HG03139 (cell line): ENCODE data around the gene ARHGEF10L.

ENCODE experiments used
- ATAC-seq: cut with Tn5 transposase; IDR thresholded peaks from one replicate; pipeline ENCODE4 v1.9.1; 2021; ENCODE audit not compliant: unreplicated experiment

Gene ARHGEF10L

DNA sequence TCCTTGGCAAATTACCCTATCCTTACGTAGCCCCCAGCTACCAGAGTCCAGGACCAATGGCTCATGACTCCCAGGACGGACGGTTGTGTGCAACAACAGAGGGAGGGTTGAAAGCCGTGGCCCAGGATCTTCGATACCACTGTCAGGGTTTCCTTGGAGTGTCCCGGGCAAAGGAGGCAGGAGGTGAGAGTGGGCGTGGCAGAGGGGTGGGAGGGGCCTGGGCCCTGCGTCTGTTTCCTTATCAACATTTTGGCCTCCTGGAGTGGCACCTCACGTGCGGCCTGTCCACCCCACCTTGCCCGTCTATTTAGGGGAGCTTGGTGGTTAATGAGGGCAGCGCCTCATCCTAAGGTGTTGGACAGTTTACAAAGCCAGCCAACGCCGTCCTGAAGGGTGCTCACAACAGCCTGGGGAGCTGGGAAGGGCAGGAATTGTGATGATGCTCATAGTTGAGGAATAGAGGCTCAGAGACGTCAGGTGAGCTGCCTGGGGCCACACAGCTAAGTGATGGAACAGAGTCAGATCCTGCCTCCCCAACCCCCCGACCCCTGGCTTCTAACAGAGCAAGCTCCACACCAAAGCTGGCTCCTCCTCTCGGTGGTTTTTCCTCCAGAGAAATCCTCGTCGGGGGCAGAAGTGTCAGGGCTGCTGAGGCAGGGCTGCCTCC is 17.4 kb upstream of the ARHGEF10L start:
- no peak for ATAC-seq

DNA sequence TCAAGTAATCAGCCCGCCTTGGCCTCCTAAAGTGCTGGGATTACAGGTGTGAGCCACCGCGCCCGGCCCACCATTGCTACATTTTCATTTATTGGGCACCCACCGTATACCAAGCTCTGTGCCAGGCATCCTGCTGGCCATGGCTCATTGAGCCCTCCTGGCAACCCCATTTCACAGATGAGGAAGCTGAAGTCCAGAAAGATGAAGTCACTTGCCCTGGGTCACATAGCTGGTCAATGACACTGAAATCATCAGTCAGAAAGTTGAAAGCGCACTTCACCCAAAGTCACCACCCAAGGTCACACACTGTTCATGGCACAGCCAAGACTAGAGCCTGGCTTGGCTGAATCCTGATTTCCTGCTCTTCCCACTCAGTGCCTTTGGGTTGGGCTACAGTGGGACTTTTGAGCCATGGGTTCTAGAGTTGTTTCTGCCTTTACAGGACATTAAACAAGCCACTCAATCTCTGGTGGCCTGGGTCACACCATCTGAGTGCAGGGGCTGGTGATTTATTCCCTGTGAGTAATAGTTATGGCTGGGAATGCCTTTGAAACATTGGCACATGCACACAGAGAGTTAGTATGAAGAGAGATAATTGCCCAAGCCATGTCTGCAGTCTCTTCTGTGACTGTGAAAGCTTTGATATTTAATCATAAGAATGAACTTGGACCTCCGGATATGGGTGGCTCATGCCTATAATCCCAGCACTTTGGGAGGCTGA is 16.0 kb upstream of the ARHGEF10L start:
- ATAC-seq, result no peak

DNA sequence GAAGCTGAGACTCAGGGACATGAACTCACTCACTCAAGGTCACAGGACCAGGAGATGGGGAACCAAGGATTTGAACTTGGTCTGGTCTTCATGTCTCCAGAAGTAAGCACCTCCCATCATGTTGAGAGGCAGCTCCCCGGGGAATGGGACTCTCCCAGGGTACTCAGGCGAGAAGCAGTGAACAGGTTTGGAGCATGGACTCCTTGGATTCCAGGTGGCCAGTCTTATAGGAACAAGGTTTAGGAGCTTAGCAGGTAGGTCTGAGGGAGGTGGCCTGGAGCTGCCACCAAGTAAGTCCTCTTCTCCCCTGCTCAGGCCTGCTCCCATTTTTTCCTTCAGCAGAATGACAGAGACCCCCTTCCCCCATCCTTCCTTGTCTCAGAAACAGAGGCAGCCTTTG is 14.9 kb upstream of the ARHGEF10L start:
- ATAC-seq, result no peak

DNA sequence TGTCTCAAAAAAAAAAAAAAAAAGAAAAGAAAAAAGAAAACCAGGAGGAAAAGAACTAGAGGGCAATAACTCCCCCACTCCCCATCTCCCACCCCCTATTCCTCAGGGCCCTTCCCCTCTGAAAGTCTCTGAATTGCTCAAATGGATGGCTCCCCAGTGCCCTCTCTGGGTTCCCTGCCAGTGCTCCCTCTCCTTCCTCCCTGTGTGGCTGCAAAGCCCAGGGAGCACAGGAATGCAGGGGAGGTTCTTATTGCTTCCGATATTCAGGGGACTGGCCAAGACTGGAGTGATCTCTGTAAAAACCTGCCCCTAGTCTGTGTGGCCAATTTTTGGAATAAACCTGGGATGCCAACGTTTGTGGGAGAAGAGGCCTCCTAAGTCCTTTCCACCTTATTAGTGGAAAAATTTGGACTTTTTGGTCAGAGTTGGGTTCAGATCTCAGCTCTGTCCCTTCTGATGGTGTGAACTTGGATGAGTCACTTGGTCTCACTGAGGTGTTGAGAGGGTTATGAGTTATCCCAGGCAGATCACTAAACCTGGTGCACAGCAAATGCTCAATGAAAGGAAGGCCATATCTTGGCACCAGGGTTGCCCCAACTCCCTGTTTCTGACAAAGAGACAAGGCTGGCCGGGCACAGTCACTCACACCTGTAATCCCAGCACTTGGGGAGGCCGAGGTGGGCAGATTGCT is 13.4 kb upstream of the ARHGEF10L start:
- no peak for ATAC-seq

DNA sequence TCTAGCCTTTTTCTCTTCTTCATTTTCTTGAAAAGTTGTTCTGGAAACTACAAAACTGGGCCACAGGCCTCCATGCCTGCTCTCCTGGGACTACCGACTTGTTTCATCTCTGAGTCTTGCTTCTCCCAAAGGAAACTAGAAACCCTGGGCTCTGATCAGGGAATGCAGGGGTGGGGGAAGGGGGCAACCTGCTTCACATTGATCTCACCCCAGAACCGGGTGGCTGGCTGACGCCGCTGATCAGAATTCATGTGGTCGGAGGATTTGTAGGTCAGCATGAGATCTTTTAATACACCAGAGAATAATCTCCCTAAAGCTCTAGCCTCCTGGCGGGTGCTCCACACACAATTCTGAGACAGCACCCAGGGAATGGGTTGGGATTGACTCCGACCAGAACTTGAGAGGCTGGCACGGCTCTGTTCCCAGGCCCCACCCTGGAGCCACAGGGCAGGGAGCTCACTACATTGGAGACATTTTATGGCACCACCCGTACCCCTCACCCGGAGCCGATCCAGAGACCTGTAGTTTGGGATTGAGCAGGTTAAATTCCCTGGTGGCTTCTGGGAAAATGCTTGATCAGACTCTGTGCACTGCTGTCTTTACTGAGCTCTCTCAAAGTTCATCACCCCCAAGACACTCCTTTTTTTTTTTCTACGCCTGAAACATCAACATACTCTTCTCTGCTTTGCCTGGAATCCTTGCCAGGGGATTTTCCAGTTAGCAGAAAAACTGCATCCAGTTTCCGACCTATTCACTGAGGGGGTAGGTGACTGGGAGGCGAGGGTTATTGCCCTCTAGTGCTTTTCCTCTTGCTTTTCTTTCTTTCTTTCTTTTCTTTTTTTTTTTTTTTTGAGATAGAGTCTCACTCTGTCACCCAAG is 12.2 kb upstream of the ARHGEF10L start:
- ATAC-seq, result no peak

DNA sequence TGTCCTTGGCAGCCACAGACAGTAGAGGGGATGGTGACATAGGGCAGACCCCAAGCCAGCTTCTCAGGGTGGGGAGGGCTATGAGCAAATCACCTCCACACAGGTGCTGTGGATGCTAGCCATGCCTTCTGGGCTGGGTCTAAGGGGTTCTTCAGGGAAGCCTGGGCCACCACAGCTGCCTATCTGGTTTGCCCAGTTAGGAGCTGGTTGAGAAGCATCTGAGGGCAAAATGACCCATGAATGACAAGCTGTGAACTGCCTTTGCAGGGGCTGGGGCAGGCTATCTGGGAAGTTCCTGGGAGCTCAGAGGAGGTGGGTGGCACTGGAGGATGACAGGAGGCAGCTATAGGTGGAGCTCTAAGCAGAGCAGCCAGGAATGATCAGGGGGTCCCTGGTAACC is 10.1 kb upstream of the ARHGEF10L start:
- no peak for ATAC-seq

DNA sequence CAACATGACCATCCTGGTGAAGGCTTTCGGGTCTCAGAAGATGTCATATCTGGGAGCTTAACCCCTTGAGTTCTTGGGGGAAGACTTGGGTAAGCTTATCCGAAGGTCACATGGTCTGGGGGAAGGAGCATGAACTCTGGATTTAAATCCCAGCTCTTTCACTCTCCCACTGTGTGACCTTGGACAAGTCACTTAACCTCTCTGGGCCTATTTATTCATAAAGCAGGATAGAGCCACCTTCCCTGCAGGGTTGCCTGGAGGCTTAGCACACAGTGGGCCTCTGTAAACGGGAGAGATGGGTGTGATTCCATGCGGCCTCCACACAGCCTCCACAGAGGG is 8.2 kb upstream of the ARHGEF10L start:
- ATAC-seq, result no peak

DNA sequence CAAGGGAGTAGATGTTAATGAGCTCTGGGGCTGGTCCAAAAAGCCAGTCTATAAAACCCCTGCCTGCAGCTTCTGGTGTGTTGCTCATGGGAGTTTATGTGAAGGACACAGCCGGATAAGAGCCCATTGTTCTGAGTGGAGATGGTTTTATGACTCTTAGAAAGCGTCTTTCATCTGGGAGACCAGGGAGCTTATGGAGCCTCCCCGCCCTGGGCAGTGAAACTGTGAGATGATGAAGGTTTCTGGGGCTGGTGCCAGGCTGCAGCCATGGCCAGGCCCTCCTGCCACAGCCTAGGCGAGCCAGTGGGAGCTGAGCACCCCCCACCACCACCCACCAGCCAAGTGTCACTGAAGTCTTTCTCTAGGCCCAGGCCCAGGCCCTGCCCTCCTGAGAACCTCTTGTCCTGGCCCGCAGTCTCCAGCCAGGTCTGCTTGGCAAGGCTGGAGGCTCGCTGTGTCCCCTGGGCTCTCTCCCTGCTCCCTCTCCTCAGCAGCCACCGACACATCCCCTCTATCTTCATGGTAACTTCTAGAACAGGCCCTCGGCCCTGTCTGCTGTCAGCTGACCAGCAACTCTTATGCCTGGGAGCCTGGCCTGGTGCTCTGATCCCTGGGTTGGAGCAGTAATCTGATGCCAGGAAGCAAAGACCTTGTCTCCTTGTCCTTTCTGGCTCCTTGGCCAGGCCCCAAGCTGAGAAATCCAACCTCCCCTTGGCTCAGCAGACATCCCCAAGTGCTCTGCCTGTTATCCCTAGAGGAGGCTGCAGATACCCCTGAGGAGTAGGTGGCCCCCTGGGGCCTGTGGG is 7.6 kb upstream of the ARHGEF10L start:
- no peak for ATAC-seq

DNA sequence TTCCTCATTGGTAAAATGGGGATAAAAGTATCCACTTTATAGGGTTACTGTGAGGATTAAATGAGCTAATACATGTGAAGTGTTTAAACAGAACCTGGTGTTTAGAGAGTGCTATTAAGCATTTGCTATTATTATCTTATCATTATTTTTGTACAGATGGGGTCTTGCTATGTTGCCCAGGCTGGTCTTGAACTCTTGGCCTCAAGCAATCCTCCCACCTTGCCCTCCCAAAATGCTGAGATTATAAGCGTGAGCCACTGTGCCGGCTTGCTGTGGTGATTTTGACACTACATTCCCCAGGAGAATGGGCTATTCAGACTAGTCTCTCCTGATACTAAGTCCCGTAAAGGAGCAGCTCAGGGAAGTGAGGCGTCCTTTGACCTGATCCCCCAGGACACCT is 6.3 kb upstream of the ARHGEF10L start:
- ATAC-seq, result no peak

DNA sequence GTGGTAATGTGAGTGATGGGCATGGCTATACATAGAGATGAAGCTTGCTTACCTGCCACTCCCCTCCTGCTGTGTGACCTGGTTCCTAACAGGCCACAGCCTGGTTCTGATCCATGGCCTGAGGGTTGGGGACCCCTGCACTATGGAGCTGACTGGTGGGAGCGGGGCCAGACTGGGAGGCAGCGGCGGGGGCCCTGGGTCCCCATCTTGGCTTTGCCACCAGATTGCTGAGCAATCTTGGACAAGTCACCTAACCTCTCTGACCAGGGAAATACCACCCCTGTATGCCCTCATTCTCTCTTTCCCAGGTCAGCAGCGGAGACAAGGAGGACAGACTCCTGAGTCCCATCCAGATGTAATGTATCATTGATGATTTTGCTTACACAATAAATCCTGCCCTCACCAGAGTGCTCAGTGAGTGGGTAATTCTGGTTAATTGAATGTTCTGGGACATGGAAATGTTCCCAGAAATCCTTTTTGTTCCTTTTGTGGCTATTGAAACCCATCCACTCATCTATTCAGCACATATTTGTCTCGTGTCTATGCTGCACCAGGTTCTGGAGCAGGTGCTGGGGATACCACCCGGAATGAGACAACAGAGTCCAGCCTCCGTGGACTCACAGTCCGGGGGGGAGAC is 4.1 kb upstream of the ARHGEF10L start:
- ATAC-seq, result no peak

DNA sequence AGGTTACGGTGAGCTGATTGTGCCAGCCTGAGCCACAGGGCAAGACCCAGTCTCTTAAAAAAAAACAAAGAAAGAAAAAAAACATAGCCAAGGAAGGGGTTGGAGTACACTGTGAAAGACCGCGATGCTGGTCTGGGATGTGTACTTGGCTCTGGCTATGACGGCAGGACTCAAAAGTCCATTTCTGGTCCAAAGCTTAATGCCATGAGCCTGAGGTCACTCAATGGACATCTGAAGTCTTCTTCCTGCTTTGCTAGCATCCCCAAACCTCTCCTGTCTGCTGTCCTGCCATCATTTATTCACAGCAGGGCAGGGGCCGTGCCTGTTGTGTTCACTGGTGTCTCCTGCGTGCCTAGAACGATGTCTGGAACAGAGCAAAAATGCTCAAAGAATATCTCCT is 1.5 kb upstream of the ARHGEF10L start:
- no peak for ATAC-seq

DNA sequence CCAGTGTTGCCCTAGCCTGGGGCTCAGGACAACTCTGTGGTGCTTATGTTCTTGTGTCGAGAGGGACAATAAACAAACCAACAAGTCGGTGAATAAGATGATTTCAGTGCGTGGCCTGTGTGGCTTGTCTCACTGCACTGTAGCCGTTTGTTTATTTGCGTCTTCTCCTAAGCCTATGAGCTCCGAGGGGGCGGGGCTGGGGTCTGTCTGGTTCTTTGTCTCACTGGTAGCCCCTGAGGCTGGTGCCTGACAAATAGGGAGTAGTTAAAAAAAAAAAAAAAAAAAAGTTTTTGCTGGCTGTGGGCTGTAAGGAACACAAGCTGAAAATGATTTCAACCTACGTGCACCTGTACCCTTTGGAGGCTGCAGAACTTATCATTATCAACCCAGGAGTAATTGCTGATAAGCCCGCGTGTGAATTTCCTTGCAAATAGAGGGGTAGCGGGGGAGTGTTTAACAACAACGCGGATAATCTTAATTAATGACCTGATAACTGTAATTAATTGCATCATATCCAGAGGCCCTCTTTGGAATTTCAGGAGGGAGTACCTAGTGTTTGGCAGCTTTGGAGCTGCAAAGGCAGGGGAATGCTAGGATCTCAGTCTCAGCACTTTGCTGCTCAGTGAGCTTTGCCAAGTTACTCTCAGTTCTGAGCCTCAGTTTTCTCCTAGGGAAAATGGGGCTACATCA is 925 bp upstream of the ARHGEF10L start:
- ATAC-seq, result no peak

DNA sequence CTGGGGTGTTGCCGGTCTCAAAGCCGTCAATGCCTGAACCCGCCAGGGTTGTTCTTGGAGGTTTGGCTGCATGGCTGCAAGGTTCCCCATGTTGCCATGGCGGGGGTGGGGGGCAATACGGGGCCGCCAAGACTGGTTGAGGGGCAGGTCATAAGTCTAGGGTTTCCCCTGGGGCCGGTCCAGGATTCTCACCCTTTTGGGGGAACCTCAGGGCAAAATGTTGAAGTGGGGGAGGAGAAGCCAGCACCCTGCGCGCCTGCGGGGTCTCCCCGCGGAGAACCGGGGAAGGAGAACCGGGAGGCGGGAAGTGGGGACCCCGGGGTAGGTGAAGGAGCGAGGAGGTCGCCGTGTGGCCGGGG is 401 bp upstream of the ARHGEF10L start:
- no peak for ATAC-seq

DNA sequence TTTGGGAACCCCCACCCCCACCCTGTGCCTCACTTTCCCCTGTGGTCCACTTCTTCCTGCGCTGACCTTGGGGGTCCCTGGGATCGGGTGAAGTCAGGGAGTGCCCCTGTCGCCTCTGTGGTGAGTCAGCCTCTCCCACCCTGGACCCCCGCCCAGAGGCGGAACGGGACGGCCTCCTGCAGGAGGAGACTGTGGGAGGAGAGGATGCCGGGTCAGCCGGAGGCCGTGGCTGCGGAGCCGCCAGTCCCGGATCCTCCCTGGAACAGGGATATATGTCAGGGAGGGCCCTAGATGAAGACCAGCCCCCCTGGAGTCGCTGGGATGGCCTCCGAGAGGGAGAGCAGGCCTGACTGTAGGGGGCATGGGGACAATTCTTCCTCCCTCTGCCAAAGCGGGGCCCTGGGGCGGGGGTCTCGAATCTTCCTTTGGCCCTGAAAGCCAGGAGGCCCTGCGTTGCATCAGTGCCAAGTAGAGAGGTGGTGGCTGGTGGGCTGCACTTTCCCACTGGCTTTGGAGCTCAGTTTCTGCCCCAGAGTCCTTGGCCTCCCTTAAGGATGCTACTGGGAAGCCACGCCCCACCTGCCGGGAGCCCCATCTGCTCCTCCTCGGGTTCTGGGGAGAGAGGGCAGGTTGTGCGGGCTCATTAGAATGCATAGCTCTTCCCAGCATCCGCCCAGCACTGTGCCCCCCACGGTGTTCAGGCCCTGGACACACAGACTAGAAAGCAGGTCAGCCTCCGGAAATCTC is 930 bp downstream of the ARHGEF10L start:
- no peak for ATAC-seq

DNA sequence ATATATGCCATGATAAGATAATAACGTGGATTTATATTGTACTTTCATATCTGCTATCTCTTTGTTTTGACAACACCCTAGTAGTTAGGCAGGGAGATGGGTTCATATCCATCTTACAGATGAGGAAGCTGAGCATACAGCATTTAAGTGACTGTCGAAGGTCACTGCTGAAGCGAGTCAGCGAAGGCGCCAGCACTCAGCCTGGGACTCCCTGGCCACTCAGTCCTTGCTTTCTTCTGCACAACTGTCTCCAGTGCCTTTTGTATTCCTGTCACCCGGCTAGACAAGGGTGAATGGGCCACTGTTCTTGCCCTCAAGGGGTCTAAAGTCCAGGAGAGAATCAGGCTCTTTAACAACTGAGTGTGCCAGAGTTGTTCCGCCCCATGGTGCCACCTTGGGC is 3.1 kb downstream of the ARHGEF10L start:
- ATAC-seq, result no peak

DNA sequence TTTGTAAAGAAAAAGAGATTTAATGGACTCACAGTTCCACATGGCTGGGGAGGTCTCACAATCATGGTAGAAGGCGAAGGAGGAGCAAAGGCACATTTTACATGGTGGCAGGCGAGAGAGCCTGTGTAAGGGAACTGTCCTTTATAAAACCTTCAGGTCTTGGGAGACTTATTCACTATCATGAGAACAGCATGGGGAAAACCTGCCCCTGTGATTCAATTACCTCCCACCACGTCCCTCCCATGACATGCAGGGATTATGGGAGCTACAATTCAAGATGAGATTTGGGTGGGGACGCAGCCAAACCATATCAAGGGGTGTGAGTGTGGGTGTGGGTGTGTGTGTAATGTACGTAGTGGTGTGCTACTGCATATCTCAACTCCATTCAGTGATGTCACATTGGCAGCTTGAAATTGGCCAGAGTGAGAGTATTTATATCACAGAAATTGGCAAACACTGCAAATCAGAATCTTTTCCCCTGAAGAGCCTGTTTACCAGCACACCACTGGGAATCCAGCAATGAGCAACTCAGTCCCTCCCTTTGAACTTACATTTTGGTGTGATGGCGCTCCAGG is 5.4 kb downstream of the ARHGEF10L start:
- ATAC-seq, result no peak

DNA sequence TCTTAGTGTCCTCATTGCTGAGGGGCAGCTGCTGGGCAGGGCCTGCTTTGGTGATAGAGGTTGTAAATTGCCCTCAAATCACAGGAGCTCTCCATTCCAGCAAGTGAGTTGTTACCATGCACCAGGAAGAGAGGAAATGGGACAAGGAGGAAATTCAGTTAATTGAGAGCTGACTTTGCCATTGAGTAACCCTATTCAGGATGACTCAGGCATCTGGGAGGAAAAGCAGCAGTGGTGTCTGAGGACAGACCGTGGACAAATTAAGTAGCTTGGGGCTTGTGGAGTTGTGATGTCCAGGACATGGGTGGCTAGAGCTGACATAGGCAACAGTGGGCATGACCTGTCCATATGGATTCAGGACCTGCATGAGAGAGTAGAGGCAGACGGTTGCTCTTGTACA is 5.9 kb downstream of the ARHGEF10L start:
- no peak for ATAC-seq

DNA sequence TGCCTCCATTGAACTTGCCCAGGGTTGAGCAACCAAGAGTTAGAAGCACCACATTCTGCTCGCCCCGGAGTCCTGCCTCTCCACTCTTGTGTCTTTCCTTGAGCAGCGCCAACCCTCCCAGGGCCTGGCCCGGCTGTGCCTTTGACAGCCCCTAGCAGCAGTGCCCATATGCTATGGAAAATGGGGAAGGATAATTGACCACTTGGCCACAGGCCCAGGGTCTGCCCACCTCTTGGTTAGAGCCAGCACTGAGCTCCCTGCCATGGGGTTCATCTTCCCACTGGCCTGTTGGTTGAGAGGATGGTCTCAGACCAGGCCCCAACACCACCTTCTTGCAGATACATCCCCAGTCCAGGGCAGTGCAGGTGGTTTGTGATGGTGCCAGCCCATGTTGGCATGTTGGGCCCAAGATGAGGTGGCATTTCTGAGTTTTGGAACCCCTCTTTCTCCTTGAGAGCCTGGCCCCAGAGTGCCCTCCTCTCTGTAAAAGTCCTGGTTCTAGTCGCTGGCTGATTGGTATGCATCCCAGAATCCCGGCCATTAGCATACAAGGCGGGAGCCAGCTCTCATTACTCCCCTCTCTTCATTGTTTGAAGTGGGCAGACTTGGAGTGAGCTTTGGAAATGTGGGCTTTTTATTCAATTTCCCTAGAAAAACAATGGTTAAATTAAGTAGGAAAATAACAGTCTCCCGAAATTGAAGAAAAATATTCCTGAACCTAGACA is 7.6 kb downstream of the ARHGEF10L start:
- ATAC-seq, result no peak
